Measurements from ENCODE around the gene LAMB3. TPM values are rescaled to one million over a fixed set of nuclear protein-coding genes. Genes with fewer than 3 reads are reported as not detected.
A peak's percentile ranks its signal among the peaks of the same experiment; 100 is the strongest.

Gene LAMB3
- total RNA-seq, 1 experiment from 2014 or later: 0.28 TPM

GRCh38 chr1:209583408-209583807 is 68.8 kb downstream of the LAMB3 start, which contains the start of gene CAMK1G:
CAMK1G (plus strand) TSS chr1:209583714; CDS start chr1:209594984, 11,270 bp downstream.
- Histone ChIP-seq H3K9me3 (ENCODE audit: control insufficient read depth, low read depth, low read length) (no peaks in the 10 kb centered on the region), H3K79me2 (ENCODE audit: insufficient read depth, low read length) (no peaks in the 10 kb centered on the region), H3K23me2 (ENCODE audit: insufficient read length, low read depth, low read length, poor library complexity, severe bottlenecking) (no peaks in the 10 kb centered on the region), H3K4ac (ENCODE audit: low read depth, low read length) (no peak within 1 kb of the TSS), H4K91ac (ENCODE audit: insufficient read length, low read depth, low read length) (no peak within 1 kb of the TSS), H3K27me3 (ENCODE audit: insufficient read depth, low read length) (peaks cover 4% of the 10 kb centered on the region; the same call in 1 of the 2 replicates), H3K79me1 (ENCODE audit: insufficient read depth, low read depth, low read length, poor library complexity, severe bottlenecking) (no peaks in the 10 kb centered on the region), H3K14ac (ENCODE audit: insufficient read depth, low read length) (no peak within 1 kb of the TSS), H3K27ac (ENCODE audit: insufficient read length, low read depth, low read length) (no peak within 1 kb of the TSS), H4K20me1 (ENCODE audit: control insufficient read depth, insufficient read depth, insufficient read length) (no peaks in the 10 kb centered on the region), H3K4me1 (ENCODE audit: insufficient read depth, low read length) (no peaks in the 10 kb centered on the region), H3K9ac (ENCODE audit: extremely low read depth, insufficient read length, low read length) (no peak within 1 kb of the TSS), H2BK12ac (ENCODE audit: insufficient read length, low read depth, low read length) (no peak within 1 kb of the TSS), H2BK15ac (ENCODE audit: low read depth, low read length) (no peak within 1 kb of the TSS), H2BK20ac (ENCODE audit: low read depth, low read length, poor library complexity, severe bottlenecking) (no peak within 1 kb of the TSS), H2AK5ac (ENCODE audit: insufficient read length, low read length) (no peak within 1 kb of the TSS), H4K8ac (replicated peaks; ENCODE audit: insufficient read length, low read depth, low read length) (no peak within 1 kb of the TSS), H2BK120ac (ENCODE audit: low read depth, low read length, poor library complexity, severe bottlenecking) (no peak within 1 kb of the TSS), H3K23ac (ENCODE audit: insufficient read length, low read depth, low read length) (no peak within 1 kb of the TSS), H3K18ac (ENCODE audit: insufficient read length, low read depth, low read length) (no peak within 1 kb of the TSS), H2BK5ac (ENCODE audit: insufficient read length, low read length) (no peak within 1 kb of the TSS), H3T11ph (ENCODE audit: low read length) (no peak within 1 kb of the TSS), H4K5ac (ENCODE audit: insufficient read length, low read depth, low read length) (no peak within 1 kb of the TSS), H3K56ac (ENCODE audit: insufficient read length, low read depth, low read length) (no peak within 1 kb of the TSS), H3K4me2 (ENCODE audit: insufficient read depth, insufficient read length, low read length) (peak within 1 kb of the TSS; percentile 1), H2AFZ (ENCODE audit: low read length) (no peak within 1 kb of the TSS)
- no peak for TF ChIP-seq CTCF (conservative IDR thresholded peaks at IDR 0.05)
- Mint-ChIP-seq H3K4me1 (peaks cover 9 to 15% of the 10 kb centered on the region in 2 experiments), H3K36me3 (ENCODE audit: insufficient read depth in 1 of 3, low read depth in 3 of 3) (no peaks in the 10 kb centered on the region), H3K9me3 (peaks cover 2 to 3% of the 10 kb centered on the region in 2 experiments; a peak in 2 of 5 replicates), H3K4me3 (no peak within 1 kb of the TSS), H3K27me3 (ENCODE audit: low read depth) (peaks cover 16% of the 10 kb centered on the region), H3K27ac (no peak within 1 kb of the TSS)
- WGBS (ENCODE audit: extremely low coverage, insufficient read length, low lambda C conversion rate): no CpG with 5 or more reads among the region's 6 CpGs
- DNase-seq: peak; percentile 47
